T-helper 22 cell (primary cell): ENCODE measurements around the gene KRT13.

ENCODE experiments used
- DNase-seq: peaks from one replicate; pipeline ENCODE4 v3.0.0-alpha.2; 2020; ENCODE audit warnings: low read depth

The KRT13 gene

GRCh38 chr17:41494524-41494923, 10.9 kb downstream of the KRT13 start:
- no peak for DNase-seq

GRCh38 chr17:41492771-41493170, 12.6 kb downstream of the KRT13 start:
- no peak for DNase-seq

- DNase-seq, result no peak
Observed at GRCh38 chr17:41492351-41492750, 13.1 kb downstream of the KRT13 start.

DNA sequence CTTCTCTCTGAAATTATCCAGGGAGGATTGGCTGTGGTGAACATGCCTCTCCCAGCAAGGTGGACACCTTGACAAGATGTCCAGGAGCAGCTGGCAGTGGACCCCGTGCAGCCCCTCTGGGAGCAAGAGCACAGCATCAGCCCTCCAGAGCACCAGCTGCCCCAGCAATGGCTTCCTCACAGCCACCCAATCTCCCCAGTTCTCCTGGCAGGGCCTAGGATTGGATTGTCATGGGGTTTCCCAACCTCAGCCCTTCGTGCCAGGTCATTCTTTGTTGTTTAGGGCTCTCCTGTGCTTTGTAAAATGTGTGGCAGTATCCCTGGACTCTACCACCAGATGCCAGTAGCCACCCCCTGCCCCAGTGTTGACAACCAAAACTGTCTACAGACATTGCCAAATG, 13.9 kb downstream of the KRT13 start:
- no peak for DNase-seq

GRCh38 chr17:41490000-41490990, 15.1 kb downstream of the KRT13 start:
- no peak for DNase-seq

- no peak for DNase-seq
Observed at GRCh38 chr17:41489531-41489930, 15.9 kb downstream of the KRT13 start, which contains the start of gene KRT36. Gene KRT36 (minus strand): TSS chr17:41489910. CDS start chr17:41489864, 46 bp downstream.

DNA sequence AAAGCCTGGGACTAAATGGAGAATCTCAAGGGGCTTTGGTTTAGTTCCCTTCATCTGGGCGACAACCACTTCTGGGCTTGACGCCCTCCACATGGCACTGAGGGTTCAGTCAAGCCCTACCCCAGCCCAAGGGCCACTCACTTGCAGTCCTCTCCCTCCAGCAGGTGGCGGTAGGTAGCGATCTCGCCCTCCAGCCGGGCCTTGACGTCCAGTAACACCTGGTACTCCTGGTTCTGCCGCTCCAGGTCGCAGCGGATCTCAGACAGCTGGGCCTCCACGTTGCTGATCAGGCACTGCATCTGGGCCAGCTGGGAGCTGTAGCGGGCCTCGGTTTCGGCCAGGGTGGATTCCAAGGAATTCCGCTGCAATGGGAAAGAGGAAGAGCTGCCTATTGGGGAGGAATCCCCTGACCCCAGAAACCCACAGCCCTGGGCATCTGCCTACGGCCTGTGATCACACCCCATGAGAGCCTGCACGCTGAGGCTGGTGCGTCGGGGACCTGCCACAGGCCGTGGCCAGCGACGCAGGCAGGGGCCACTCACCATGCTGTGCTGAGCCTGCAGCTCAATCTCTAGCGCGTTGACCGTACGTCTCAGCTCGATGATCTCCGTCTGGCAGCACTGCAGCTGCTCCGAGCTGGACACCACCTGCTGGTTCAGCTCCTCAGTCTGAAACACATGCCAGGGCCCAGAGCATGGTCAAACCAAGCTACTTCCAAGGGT, 18.4 kb downstream of the KRT13 start:
- no peak for DNase-seq

DNA sequence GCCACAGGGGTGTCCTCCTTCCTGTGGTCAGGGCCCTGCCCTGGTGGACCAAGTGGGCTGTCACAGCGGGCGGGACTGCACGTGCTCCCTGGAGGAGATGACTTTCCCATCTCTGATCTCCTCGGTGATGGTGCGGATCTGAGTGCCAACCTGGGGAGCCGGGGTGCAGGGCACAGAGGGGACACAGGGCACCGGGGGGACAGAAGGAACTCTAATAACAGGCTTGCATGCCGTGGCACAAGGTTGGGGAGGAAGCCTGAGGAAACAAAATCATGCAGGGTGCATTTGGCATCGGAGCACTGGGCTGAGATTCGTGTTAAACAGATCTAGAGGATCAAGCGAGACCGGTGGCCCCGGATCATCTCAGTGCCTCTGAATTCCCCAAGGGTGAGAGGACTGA, 19.1 kb downstream of the KRT13 start:
- DNase-seq, result no peak

DNA sequence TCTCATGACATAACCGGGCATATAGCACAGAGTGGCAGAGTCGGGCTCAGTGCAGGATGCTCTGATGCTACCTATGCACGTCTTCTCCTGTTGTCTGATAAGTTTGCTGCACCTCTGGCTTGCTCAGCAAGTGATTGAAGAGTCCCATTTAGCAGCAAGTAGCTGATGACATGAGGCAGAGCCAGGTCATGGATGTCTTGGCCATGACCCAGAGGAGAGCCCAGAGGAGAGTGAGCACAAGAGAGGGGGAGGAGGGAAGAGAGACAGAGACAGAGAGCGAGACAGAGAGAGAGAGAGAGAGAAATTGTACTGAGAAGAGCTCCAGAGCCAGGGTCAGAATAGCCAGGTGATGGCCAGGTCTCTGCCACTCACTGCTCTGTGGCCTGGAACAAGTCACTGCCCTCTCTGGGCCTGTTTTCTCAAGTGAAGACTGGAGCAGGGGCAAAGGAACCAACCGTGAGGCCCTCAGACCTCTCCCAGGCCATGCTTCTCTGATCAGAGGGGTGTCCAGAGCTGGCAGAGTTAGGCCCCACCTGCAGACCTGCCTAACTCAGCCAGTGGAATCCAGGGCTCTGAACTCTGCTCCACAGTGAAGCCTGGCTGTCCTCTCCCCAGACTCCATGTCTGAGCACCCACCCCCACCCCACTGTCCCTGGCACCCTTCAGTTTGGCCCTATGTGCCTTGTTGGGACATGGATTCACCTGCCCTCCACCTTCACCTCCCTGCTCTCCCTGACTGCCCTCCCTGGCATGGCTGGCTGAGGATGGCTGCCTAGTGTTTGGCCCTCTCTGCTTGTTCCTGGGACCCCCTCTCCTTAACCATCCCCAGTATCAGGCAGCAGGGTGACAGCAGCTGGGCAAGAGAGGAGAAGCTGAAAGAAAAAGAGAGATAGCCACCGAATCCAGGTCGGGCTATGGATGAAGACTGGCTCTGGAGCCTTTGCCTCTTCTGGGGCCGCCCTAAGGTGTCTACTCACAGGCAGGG, 20.2 kb downstream of the KRT13 start:
- DNase-seq, result no peak

DNA sequence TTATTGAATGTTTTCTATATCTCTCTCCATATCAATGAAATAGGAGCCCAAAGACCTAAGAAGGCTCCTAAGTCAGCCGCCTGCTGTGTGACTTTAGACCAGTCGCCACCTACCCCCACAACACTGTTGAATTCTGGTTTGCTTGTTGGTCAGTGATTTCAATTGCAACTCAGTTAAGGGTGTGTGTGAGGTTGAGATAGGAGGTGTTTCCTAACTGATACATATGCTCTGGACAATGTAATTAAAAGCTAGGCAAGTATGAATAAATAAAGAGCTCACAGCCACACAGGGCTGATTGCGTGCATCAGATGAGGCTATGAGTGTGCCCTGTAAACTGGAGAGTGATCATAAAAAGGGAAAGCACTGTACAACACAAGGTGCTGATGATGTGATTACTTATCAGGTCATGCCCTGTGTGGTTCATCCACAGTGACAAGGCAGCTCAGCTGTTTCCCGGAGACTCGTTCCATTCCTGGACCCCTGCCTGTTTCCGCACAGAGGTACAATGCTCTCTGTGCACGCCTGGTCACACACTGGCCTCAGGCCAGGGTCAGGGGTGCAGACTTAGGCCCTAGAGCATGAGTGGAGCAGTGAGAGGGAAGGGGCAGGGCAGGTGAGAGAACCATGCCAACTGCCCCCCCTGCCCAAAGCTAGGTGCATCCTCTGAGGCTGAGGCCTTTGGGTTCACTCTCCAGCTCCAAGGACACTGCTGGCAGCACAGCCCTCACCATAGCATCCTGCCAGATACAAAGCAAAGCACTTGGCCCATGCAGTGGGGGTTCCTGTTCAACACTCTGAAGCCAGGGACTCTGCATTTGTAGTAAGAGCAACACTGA, 21.2 kb downstream of the KRT13 start:
- no peak for DNase-seq

DNA sequence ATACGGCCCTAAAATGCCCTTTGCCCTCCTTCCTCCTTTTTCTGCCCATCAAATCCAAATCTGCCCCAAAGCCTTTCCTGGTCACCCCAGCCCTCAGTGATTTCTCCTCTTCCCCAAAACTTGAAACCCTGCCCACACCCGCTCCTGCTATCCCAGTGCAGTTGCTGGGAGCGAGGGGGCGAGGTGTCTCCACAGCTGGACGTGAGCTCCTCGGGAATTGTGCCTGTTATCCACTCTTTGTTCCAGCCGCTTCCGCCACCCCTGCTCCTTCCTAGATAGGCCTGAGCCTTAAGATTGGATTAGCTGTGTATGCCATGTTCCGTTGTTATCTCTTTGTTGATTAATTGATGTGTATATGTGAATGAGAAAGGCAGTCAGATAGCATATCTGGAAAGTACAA, 21.9 kb downstream of the KRT13 start:
- no peak for DNase-seq

DNA sequence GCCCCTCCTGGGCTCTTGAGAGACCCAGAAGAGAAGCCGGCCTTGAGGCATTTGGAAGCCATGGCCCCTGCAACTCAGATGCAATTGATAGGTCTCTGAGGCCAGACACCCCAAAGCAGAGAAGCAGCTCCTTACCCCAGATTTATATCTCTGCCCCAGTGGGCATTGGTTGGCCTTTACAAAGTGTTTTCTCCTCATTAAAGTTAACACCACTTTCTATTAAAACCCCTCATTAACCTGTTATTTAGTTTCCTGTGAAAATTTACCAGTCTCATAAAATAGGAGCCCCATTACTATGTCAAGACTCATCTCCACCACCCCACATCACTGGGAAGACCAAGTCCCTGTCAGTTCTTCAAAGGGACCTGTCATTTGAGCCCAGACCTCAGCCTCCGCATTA, 24.4 kb downstream of the KRT13 start, which contains the start of gene KRT35:
KRT35 (minus strand) TSS at position 116 of the 400 bp plus-strand sequence; CDS start at position 62, 54 bp downstream.
- no peak for DNase-seq

- DNase-seq, result no peak
Observed at GRCh38 chr17:41480581-41480980, 24.8 kb downstream of the KRT13 start.

GRCh38 chr17:41480136-41480535, 25.3 kb downstream of the KRT13 start:
- DNase-seq, result no peak

DNA sequence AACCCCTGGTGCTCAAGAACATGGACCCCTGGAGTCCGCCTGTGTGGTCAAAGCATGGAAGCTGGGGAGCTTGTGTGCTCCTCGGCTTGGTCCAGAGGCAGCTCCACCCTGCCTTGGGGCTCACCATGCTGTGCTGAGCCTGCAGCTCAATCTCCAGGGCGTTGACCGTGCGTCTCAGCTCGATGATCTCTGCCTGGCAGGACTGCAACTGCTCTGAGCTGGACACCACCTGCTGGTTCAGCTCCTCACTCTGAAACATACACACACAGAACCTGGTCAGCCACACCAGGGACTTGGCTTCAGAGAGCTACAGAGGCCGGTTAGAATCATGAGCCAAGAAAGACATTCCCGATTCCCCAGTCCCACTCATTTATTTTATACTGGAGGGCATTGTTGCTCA, 27.2 kb downstream of the KRT13 start:
- no peak for DNase-seq

GRCh38 chr17:41476866-41477815, 28.3 kb downstream of the KRT13 start:
- DNase-seq, result no peak

- DNase-seq, result no peak
Observed at GRCh38 chr17:41475421-41475820, 30.0 kb downstream of the KRT13 start.

GRCh38 chr17:41474863-41475262, 30.5 kb downstream of the KRT13 start:
- DNase-seq, result no peak

- DNase-seq, result no peak
Observed at GRCh38 chr17:41468346-41468745, 37.1 kb downstream of the KRT13 start.

- DNase-seq, result no peak
Observed at GRCh38 chr17:41467561-41467960, 37.9 kb downstream of the KRT13 start.
